Activated gamma-delta T cell treated with anti-CD3 and anti-CD28 coated beads, Interleukin-2, amount 50 U/mL, for 16 hours (primary cell): ENCODE results near the gene MSL3B.
"Not testable (repeated sequence)": the region's sequence is repeated elsewhere in the genome, so short reads cannot be mapped to it uniquely, and the experiment has no call there.

Experiments used
- DNase-seq: peaks from one replicate; pipeline ENCODE4 v3.0.0-alpha.2; 2020; ENCODE audit warnings: low read depth

The MSL3B gene

GRCh38 chr2:233867993-233868532 lies at the start of gene MSL3B:
MSL3B (minus strand) TSS chr2:233868386.
- peak; percentile 33 for DNase-seq

GRCh38 chr2:233917116-233917515 lies 48.9 kb upstream of the MSL3B start, which contains the start of gene TRPM8:
TRPM8 (plus strand) TSS chr2:233917373; CDS start chr2:233926538, 9,165 bp downstream.
- no peak for DNase-seq

GRCh38 chr2:233915128-233915527 lies 46.9 kb upstream of the MSL3B start:
- DNase-seq, result no peak

GRCh38 chr2:233912691-233913423 lies 44.7 kb upstream of the MSL3B start:
- no peak for DNase-seq

- no peak for DNase-seq
Measured at GRCh38 chr2:233907627-233908026, 39.4 kb upstream of the MSL3B start.

- DNase-seq, result no peak
Measured at GRCh38 chr2:233905945-233906344, 37.8 kb upstream of the MSL3B start.

- no peak for DNase-seq
Measured at GRCh38 chr2:233901884-233902283, 33.7 kb upstream of the MSL3B start.

- no peak for DNase-seq
Measured at GRCh38 chr2:233901367-233901766, 33.2 kb upstream of the MSL3B start.

- DNase-seq, result not testable (repeated sequence)
Measured at GRCh38 chr2:233896253-233896652, 28.1 kb upstream of the MSL3B start.

GRCh38 chr2:233892793-233893192 lies 24.6 kb upstream of the MSL3B start:
- DNase-seq, result no peak

GRCh38 chr2:233882353-233882752 lies 14.2 kb upstream of the MSL3B start:
- no peak for DNase-seq

- not testable (repeated sequence) for DNase-seq
Measured at GRCh38 chr2:233872125-233872524, 3.9 kb upstream of the MSL3B start.

GRCh38 chr2:233871432-233871831 lies 3.2 kb upstream of the MSL3B start:
- DNase-seq, result no peak

- DNase-seq, result no peak
Measured at GRCh38 chr2:233866479-233866878, 1.7 kb downstream of the MSL3B start.

GRCh38 chr2:233865838-233866237 lies 2.3 kb downstream of the MSL3B start:
- DNase-seq, result no peak

GRCh38 chr2:233862261-233862768 lies 5.9 kb downstream of the MSL3B start:
- no peak for DNase-seq

- no peak for DNase-seq
Measured at GRCh38 chr2:233858331-233858730, 9.9 kb downstream of the MSL3B start.

GRCh38 chr2:233857511-233858141 lies 10.6 kb downstream of the MSL3B start:
- DNase-seq, result peak; percentile 26

GRCh38 chr2:233856184-233856583 lies 12.0 kb downstream of the MSL3B start:
- no peak for DNase-seq

- no peak for DNase-seq
Measured at GRCh38 chr2:233855345-233855744, 12.8 kb downstream of the MSL3B start.

GRCh38 chr2:233854241-233854981 lies 13.8 kb downstream of the MSL3B start, which contains the start of gene HJURP:
HJURP (minus strand) TSS chr2:233854535; CDS start chr2:233854500, 35 bp downstream.
- DNase-seq, result peak; percentile 83

- no peak for DNase-seq
Measured at GRCh38 chr2:233853883-233854240, 14.3 kb downstream of the MSL3B start.
